Measurements from ENCODE around the gene EIF2A. TPM values are rescaled to one million over a fixed set of nuclear protein-coding genes. Genes with fewer than 3 reads are reported as not detected.

The EIF2A gene
- total RNA-seq, 1 donor from 2014 or later = 65.4 TPM

GRCh38 chr3:150540297-150540696, 6.3 kb upstream of the EIF2A start:
- DNase-seq (ENCODE audit: low spot score) = no peak
- intact Hi-C loops (cut with DNase I) = loop anchor here (10.0 kb wide), 1 partner anchor 575 kb away; no protein-coding TSS in a partner anchor

DNA sequence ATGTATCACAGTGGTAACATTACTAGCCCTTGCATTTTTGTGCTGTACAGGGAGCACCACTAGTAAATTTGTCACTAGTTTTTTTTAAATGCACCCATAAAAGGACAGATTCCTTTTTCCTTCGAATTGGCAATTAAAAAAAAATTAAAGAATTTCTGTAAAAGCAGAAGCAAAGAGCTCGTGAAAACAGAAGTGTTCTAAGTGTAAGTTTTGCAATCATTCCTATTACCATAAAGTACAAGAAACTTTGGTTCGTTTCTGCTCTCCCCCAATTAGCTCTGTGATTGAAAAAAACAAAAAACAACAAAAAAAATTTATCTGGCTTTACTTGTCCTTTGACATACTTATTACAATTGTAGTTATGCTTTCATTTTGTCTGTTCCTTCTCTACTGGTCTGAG, 5.6 kb upstream of the EIF2A start:
- DNase-seq (ENCODE audit: low spot score) = no peak
- intact Hi-C loops (cut with DNase I) = loop anchor here (10.0 kb wide), 1 partner anchor 576 kb away; no protein-coding TSS in a partner anchor

DNA sequence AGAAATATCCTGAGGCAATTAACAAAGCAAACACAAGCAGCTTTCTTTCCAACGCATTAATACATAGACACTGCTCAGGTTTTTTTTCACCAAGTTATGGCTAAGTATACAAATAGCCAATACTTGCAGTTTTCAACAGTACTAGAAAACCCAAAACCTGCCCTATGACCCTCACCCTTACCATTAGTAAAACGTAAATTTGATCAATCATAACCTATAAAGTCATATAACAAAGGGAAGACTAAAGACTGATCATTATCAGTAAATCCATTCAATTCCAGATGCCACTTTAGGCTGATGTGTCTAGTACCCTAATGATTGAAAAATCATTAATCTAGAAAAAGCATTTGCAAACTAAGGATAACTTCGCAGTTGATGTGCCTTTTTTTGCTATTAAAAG, 3.5 kb upstream of the EIF2A start:
- no peak for DNase-seq (ENCODE audit: low spot score)
- intact Hi-C loops (cut with DNase I) = loop anchor here (10.0 kb wide), 1 partner anchor 578 kb away; no protein-coding TSS in a partner anchor

DNA sequence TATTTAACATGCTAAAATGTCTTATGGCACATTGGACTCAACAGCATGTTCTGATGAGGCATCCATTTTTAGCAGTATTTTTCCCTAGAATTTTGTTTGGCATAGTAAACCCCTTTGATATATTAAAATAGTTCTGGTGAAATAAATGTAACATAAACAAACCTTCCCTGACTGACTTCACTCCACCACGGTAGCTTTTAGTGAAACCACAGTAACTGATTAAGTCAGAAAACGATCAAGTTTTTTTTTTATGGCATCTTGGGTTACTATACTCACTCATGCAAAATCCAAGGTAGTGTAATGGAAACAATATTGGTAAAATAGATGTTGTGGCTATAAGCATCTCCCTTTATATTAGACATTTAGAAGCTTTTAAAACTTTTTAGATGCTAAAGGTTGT, 3.1 kb upstream of the EIF2A start:
- intact Hi-C loops (cut with DNase I) = loop anchor here (10.0 kb wide), 1 partner anchor 579 kb away; no protein-coding TSS in a partner anchor

GRCh38 chr3:150544041-150544440, 2.5 kb upstream of the EIF2A start:
- intact Hi-C loops (cut with DNase I) = loop anchor here (10.0 kb wide), 1 partner anchor 579 kb away; no protein-coding TSS in a partner anchor
- DNase-seq (ENCODE audit: low spot score) = no peak

More for the DNA sequence above, 3.1 kb upstream of the EIF2A start:
- no peak for DNase-seq (ENCODE audit: low spot score)

GRCh38 chr3:150544726-150545125, 1.9 kb upstream of the EIF2A start:
- no peak for DNase-seq (ENCODE audit: low spot score)
- intact Hi-C loops (cut with DNase I) = loop anchor here (5.0 to 10.0 kb wide), 2 partner anchors 137 to 580 kb away; partner anchors contain the start of gene TSC22D2

GRCh38 chr3:150545419-150546225, 965 bp upstream of the EIF2A start:
- intact Hi-C loops (cut with DNase I) = loop anchor here (1.0 to 10.0 kb wide), 4 partner anchors 58 to 581 kb away; partner anchors contain the start of genes SELENOT, SIAH2 and TSC22D2
- DNase-seq (ENCODE audit: low spot score) = peak; percentile 84

GRCh38 chr3:150547045-150547741, 606 bp downstream of the EIF2A start:
- intact Hi-C loops (cut with DNase I) = loop anchor here (2.0 to 10.0 kb wide), 3 partner anchors 140 to 582 kb away; partner anchors contain the start of genes SIAH2 and TSC22D2
- no peak for DNase-seq (ENCODE audit: low spot score)

DNA sequence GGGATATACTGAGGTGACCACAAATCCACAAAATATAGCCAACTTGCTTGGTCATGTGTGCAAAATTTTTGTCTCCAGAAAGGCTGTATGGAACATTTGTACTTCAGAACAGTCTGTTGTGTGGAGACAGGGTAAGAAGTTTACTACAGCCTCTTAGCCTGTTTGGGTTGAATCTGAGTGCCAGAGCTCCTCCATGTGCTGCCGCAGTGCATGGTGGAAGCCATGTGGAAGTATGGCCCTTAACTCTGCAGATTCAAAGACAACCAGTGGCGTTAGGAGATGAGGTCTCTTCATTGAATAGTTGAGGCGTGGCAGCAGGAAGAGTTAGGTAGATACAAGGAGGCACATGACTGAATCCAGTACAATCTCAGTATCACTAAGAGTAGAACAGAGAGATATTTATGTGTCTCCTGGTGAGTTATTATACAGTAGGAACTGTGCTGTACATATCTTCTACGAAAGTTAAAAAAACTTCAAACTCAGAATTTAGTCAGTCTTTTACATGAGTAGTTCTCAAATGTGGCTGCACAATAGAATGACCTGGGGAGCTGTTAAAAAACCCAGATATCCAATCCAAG, 9.4 kb downstream of the EIF2A start:
- DNase-seq (ENCODE audit: low spot score) = no peak
- intact Hi-C loops (cut with DNase I) = no loop called here

DNA sequence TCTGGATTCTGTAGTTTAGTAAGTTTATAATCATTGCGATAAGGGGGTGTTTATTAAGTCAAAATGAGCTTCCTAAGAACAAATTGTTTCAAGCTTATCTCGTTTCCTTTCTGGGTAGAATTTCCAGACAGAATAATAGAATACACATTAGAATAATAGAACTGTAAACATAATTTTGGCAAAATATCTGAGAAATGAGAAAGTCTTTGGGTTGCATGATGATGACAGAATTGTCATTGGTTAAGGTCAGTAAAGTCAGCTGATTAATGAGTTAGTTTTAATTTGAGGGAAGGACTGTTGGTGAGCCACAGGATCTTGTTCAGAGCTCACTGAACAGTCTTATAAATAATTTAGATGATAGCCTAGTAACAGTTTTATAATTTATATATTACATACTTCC, 10.2 kb downstream of the EIF2A start:
- DNase-seq (ENCODE audit: low spot score) = no peak

GRCh38 chr3:150557725-150558124, 11.1 kb downstream of the EIF2A start:
- intact Hi-C loops (cut with DNase I) = no loop called here
- DNase-seq (ENCODE audit: low spot score) = no peak

More for the DNA sequence above, 10.2 kb downstream of the EIF2A start:
- intact Hi-C loops (cut with DNase I) = no loop called here

GRCh38 chr3:150564243-150564642, 17.7 kb downstream of the EIF2A start:
- no peak for DNase-seq (ENCODE audit: low spot score)
- intact Hi-C loops (cut with DNase I) = no loop called here

DNA sequence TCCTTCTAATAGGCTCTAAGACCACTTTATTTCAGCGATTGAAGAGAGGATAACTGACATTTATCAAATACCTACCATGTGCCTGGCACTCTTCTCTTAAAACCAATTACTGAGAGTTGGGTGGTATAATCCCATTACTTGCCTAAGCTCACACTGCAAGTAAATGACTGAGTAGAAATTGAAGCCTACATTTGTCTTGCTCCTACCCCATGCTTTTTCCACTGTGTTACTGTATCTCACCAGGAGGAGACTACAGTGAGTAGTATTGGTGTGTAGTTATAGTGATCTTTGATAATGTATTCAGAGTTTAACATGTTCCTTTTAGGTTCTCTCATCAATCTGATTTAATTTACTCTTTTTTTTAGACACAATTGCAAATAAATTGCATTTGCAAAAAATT, 20.7 kb downstream of the EIF2A start:
- intact Hi-C loops (cut with DNase I) = no loop called here
- DNase-seq (ENCODE audit: low spot score) = no peak

GRCh38 chr3:150577855-150578254, 31.3 kb downstream of the EIF2A start:
- DNase-seq (ENCODE audit: low spot score) = no peak
- intact Hi-C loops (cut with DNase I) = no loop called here

- DNase-seq (ENCODE audit: low spot score) = no peak
- intact Hi-C loops (cut with DNase I) = no loop called here
Observed at GRCh38 chr3:150581174-150581573, 34.6 kb downstream of the EIF2A start.

DNA sequence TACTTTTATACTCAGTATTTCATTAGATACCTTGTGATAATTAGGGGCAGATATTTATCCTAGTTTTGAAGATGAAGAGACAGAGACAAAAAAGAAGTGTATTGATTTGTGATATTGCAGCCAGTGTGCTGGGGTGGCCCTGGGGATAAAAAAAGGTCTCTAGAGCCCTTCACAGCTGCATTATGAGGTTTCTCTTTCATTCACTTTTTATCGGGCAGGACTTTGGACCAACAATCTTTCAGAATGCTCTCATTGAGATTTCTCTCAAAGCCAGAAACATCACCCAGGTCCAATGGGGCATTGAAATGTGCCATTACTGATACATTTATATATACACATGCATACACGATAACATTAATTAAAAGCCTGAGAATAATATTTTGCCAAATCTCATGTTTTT, 36.0 kb downstream of the EIF2A start:
- DNase-seq (ENCODE audit: low spot score) = no peak

DNA sequence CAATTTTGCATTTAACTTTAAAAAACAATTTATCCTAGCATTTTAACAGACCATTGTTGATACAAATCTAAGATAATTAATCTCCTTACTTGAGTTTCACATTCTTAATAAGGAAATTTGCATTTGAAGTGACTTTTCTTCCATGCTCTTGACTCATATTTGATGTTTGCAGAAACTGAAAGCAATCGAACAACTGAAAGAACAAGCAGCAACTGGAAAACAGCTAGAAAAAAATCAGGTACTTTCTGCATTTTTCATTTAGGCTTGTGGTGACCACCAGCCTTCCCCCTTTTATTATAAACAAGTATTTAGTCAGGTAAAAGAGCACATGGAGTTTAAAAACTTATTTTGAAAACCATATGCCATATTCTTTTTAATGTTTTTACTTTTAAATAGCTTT, 36.4 kb downstream of the EIF2A start:
- DNase-seq (ENCODE audit: low spot score) = no peak
- intact Hi-C loops (cut with DNase I) = no loop called here

More for the DNA sequence above, 36.0 kb downstream of the EIF2A start:
- intact Hi-C loops (cut with DNase I) = no loop called here

GRCh38 chr3:150588027-150588830, 41.6 kb downstream of the EIF2A start:
- peak; percentile 79 for DNase-seq (ENCODE audit: low spot score)
- intact Hi-C loops (cut with DNase I) = no loop called here

DNA sequence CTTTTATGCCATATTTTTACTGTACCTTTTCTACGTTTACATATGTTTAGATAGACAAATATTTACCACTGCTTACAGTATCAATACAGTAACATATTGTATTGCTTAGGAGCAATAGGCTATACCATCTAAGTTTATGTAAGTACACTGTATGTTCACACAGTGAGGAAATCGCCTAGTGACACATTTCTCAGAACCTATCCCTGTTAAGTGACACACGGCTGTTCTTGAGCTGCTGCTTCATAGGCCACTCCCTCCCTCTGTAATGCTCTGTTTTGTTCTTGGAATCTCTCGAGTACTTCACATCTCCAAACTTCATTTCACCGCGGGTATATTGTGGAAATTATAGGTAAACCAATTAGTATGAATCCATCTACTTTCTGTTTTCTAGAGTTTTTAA, 43.2 kb downstream of the EIF2A start:
- no peak for DNase-seq (ENCODE audit: low spot score)
- intact Hi-C loops (cut with DNase I) = no loop called here
